Prostate gland (tissue), 2 donors: ENCODE measurements around the gene TSPYL4. TPM values are rescaled to one million over a fixed set of nuclear protein-coding genes. Genes with fewer than 3 reads are reported as not detected.

Source experiments
- DNase-seq: peaks from one replicate; pipeline ENCODE4 v3.0.0-alpha.2; 2019; ENCODE audit warnings: low spot score
- H3K27ac ChIP-seq, 2 donors: fragments of 200-600 bp; sonication (generic); 2 replicates each; pipeline ENCODE4 v1.5.1; 2017 to 2019
- H3K27me3 ChIP-seq: fragments of 200-600 bp; sonication (generic); replicated peaks from 2 replicates; pipeline ENCODE4 v1.5.1; 2019; ENCODE audit not compliant: insufficient read depth
- H3K36me3 ChIP-seq, 2 donors: fragments of 200-600 bp; sonication (generic); 1 replicate in 1 of 2; 2 replicates in 1 of 2; pipeline versions ENCODE4 v1.5.1 to v1.8.1; 2017 to 2019
- H3K4me1 ChIP-seq: fragments of 200-600 bp; sonication (generic); replicated peaks from 2 replicates; pipeline ENCODE4 v1.5.1; 2019
- H3K4me3 ChIP-seq, 2 donors: fragments of 200-600 bp; sonication (generic); 2 replicates each; pipeline ENCODE4 v1.5.1; 2017 to 2019
- H3K9me3 ChIP-seq: fragments of 200-600 bp; sonication (generic); 2 replicates; pipeline ENCODE4 v1.5.1; 2017
- CTCF ChIP-seq, 4 experiments: fragments of 200-600 bp in 2 of 4; fragments of 450-650 bp in 2 of 4; sonication (generic) in 2 of 4; IDR thresholded peaks; 1 replicate in 3 of 4; 2 replicates in 1 of 4; pipeline ENCODE4 v1.5.1; 2016 to 2019; ENCODE audit warnings: antibody characterized with exemption in 4 of 4, mild to moderate bottlenecking in 2 of 4, moderate library complexity in 2 of 4
- POLR2A ChIP-seq: fragments of 450-650 bp; IDR thresholded peaks from one replicate; pipeline ENCODE4 v1.6.1; 2016; ENCODE audit warnings: antibody characterized with exemption, mild to moderate bottlenecking
- POLR2AphosphoS5 ChIP-seq: sonication (generic); formaldehyde crosslinking; IDR thresholded peaks from one replicate; pipeline ENCODE4 v1.6.1; 2017; ENCODE audit warnings: antibody characterized with exemption
- WGBS: methylation state at CpG from one replicate; pipeline ENCODE4 v1.1.5; 2018; 5-methylcytosine and 5-hydroxymethylcytosine counted together
- intact Hi-C: fragments of 100-400 bp; cut with DNase I; formaldehyde crosslinking; loops from one replicate; pipeline ENCODE4 v1.14.2; 2022
- total RNA-seq, 2 donors: library from RNA; depleted of rRNA; stranded (reverse); fragments of >200 nt; gene quantifications; one replicate each; pipeline ENCODE4 v1.1.0, GENCODE V29; 2016

TSPYL4 gene
- total RNA-seq, 2 donors from 2014 or later = 26.0 to 33.7 TPM

DNA sequence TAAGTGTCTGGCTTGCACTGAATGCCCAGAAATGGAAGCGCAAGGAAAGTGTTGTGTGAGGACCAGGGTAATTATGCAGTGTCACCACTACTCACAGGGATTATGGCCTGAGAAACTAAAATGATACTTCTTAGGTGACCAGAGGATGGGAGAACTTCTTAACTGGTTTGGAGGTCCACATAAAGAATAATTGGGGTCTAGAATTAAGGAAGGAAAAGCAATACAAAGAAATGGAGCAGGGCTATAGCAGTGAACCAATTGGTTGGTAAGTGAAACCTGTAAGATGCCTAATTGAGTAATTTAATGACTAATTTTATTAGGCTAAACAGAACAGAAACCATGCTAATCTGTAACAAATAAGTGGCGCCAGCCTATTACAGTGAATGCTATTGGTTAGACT is 5.3 kb downstream of the TSPYL4 start:
- no peaks in the 10 kb centered on the region for H3K27me3 ChIP-seq
- peaks cover 11% of the 10 kb centered on the region for H3K4me1 ChIP-seq
- H3K27ac ChIP-seq = no peak overlapping the region
- TF ChIP-seq POLR2A (no peak), CTCF (IDR thresholded peaks at IDR 0.05) (no peak), POLR2AphosphoS5 (no peak)
- H3K4me3 ChIP-seq = no peak overlapping the region
- H3K9me3 ChIP-seq = no peaks in the 10 kb centered on the region
- intact Hi-C loops = no loop called here
- 89% methylated on average over 2 of the region's 2 CpGs for WGBS
- no peak for DNase-seq
- H3K36me3 ChIP-seq = no peaks in the 10 kb centered on the region

- Histone ChIP-seq H3K27ac (no peak overlapping the region), H3K27me3 (no peaks in the 10 kb centered on the region), H3K36me3 (no peaks in the 10 kb centered on the region), H3K9me3 (no peaks in the 10 kb centered on the region), H3K4me3 (no peak overlapping the region), H3K4me1 (peaks cover 7% of the 10 kb centered on the region)
- no peak for DNase-seq
- intact Hi-C loops = no loop called here
- TF ChIP-seq CTCF (IDR thresholded peaks at IDR 0.05) (no peak), POLR2A (no peak), POLR2AphosphoS5 (no peak)
Measured at GRCh38 chr6:116247285-116247684, 6.6 kb downstream of the TSPYL4 start.

DNA sequence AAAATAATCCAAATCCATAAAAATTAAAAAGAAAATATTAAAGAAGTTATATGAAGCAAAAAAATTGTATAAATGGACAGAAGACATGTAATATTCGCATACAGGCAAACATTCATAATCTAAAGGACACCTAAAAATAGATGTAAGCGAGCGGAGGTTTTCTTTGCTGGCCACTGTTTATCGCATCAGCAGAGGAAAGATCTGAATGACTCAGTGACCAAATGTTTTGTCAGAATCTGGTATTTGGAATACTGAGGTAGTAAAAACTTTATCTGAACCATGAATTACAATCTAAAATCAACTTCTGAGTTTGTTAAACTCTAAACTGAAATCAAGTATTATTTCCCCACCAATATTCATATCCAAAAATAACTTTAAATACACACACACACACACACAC is 7.8 kb downstream of the TSPYL4 start:
- Histone ChIP-seq H3K4me1 (no peaks in the 10 kb centered on the region), H3K27me3 (no peaks in the 10 kb centered on the region), H3K36me3 (no peaks in the 10 kb centered on the region), H3K27ac (no peak overlapping the region), H3K4me3 (no peak overlapping the region), H3K9me3 (no peaks in the 10 kb centered on the region)
- no peak for TF ChIP-seq POLR2A
- WGBS = 94% methylated on average over 4 of the region's 4 CpGs
- intact Hi-C loops = no loop called here
- DNase-seq = no peak

DNA sequence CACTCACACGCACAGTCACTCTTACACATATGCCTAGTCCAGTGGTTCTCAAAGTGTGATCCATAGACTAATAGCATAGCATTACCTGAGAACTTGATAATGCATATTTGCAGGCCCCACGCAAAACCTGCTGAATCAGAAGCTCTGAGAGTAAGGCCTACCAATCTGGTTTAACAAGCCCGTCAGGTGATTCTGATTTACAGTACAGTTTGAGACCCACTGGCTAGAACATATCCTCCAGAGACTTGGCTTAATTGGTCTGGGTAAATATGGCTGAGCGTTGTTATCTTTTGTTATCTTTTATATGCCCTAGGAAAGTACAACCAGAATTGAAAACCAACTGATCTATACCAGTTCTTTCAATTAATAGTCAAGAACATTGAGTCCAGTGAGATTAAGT is 9.6 kb downstream of the TSPYL4 start:
- Histone ChIP-seq H3K27me3 (no peaks in the 10 kb centered on the region), H3K4me3 (no peak overlapping the region), H3K27ac (peak overlapping the region in 1 of 2 donors; percentile 18), H3K9me3 (no peaks in the 10 kb centered on the region), H3K36me3 (no peaks in the 10 kb centered on the region), H3K4me1 (no peaks in the 10 kb centered on the region)
- intact Hi-C loops = no loop called here
- peak; percentile 69 for DNase-seq
- 66% methylated on average over 4 of the region's 4 CpGs for WGBS
- TF ChIP-seq POLR2AphosphoS5 = peak; percentile 80
- TF ChIP-seq CTCF (IDR thresholded peaks at IDR 0.05) = no peak
- no peak for TF ChIP-seq POLR2A

GRCh38 chr6:116239856-116240255 is 14.0 kb downstream of the TSPYL4 start:
- Histone ChIP-seq H3K4me3 (no peak overlapping the region), H3K27ac (no peak overlapping the region), H3K4me1 (no peaks in the 10 kb centered on the region), H3K27me3 (no peaks in the 10 kb centered on the region), H3K36me3 (no peaks in the 10 kb centered on the region), H3K9me3 (no peaks in the 10 kb centered on the region)
- no peak for TF ChIP-seq POLR2A
- no peak for TF ChIP-seq CTCF (IDR thresholded peaks at IDR 0.05)
- no peak for TF ChIP-seq POLR2AphosphoS5
- no peak for DNase-seq
- intact Hi-C loops = no loop called here
- 90% methylated on average over 1 of the region's 1 CpG for WGBS
